GM18511 (cell line): ENCODE results near the gene FOXO3.
A peak's percentile ranks its signal among the peaks of the same experiment; 100 is the strongest.

ENCODE experiments used
- ATAC-seq: cut with Tn5 transposase; IDR thresholded peaks from one replicate; pipeline ENCODE4 v1.9.1; 2021; ENCODE audit warnings: mild to moderate bottlenecking, moderate library complexity; ENCODE audit not compliant: unreplicated experiment

The FOXO3 gene

DNA sequence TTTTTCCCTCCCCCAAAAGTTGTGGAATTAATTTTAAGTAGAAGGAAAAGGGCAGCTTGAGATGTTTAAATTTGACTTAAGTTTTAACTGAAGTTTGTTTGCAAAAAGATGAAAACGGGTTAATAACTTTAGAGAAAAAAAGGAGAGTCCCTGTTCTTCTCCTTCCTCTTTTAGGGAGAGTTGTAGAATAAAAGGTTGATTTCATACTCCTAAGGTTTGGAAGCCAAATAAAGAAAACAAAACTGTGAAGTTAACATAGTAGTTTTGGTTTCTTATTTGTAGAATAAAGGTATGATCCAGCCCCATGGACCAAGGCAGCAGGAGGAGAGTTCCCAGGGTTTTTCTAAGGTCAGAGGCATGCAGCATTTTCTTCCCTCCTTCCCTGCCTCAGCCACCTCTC is 33.4 kb downstream of the FOXO3 start:
- no peak for ATAC-seq

DNA sequence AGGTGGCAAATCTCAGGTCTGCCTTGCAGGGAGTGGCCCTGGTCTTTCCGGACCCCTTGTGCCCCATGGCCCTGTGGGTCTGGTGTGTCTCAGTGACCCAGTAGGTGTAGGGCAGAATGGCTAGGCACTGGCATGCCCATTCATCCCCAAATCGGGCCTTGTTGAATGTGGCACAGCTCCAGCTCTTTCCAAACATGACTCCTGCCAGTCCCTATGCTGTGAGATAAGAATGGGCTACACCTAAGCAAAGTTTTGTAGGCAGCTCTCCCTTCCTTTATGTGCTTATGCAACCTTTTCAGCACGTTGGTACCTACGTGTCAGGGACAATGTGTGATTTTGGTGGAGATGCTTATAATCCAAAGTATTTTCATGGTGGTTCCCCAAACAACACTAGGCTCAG is 33.9 kb downstream of the FOXO3 start:
- ATAC-seq = no peak

DNA sequence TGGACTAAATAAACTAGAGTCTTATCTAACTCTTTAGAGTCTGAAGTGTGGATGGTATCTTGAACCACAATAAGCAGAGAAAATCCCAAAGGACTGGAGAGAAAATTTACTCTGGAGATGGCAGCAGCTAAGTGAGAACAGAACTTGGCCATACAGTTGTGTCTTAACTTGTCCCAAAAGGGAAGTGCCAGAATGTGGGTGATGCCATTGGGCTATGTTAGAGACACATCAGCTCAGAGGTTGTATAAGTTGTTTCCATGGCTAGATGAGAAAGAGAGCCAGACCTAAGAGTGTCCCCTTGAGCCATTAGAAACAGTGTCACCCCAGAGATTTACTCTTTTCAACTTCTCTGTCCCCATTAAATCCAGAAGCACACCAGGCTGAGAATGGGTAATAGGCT is 36.2 kb downstream of the FOXO3 start:
- ATAC-seq = no peak

DNA sequence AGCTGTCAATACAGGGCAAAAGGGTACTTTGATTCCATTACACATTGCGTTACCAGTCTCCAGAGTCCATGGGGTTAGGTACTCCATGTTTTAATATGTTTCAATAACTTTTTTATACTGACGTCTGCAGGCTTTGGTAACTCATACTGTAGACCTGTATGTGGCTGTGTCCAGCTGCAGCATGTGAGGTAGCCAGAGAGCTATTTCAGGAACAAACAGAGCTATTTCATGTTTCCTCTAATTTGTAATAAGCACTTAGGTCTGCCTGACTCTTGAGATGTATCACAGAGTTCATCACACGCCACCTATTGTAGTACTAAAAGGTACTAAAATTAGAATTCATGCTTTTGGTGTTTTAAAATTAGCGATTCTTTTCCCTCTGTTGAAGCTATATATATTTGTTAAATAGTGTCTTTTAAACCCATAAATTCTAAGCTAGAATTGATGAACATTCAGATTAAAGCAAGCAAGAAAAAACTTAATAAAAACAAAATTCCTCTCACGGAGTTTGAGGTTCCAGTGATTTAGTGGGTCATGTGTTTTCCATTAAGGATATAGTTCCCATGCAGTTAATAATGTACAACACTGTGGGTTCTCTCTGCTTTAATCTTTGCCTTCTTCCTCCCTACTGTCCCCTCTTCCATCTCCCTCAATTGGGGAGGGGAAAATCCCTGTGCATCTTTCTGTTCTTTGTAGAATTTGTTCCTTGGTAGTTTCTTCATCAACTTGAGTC is 37.0 kb downstream of the FOXO3 start:
- ATAC-seq = no peak

DNA sequence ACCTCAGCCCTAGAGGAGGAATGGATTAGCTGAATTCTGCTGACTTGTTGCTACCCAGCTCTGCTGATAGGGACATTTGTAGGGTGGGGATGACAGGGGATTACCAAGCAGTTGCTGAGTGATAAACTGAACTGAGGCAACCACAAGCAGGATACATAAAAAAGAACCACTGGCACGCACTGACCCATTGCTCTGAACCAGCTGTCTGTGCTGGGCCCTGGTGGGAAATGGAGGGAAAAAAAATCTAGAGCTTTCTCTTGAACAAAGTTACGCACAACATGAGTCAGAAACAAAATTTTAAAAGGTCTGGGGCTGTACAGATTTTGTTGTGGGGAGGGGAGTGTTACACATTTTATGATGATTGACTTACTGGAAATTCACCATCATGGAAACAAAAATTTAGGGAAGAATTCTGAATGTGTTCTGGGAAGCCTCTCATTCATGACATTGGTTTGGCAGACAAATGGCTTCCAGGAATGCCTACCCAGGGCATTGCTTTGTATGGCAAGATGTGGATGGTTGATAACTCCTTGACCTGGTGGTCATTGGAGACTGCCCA is 37.7 kb downstream of the FOXO3 start:
- peak; percentile 93 for ATAC-seq

DNA sequence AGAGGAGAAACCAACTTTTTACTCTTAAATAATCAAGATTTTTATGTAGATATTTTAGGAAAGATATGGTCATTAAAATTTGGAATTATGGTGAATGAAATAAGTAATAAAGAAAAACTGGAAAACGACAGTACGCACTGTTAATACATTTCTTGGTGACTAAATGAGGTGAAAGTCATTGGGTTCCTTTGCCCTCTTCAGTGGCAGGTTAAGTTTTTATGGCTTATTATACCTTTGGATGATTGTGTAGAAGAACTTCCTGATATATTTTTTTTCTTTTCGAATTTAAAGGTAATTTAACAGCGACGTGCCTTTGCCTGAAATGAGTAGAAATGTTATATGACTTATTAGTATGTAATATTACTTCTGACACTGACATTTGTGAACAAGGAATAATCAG is 43.4 kb downstream of the FOXO3 start:
- no peak for ATAC-seq

DNA sequence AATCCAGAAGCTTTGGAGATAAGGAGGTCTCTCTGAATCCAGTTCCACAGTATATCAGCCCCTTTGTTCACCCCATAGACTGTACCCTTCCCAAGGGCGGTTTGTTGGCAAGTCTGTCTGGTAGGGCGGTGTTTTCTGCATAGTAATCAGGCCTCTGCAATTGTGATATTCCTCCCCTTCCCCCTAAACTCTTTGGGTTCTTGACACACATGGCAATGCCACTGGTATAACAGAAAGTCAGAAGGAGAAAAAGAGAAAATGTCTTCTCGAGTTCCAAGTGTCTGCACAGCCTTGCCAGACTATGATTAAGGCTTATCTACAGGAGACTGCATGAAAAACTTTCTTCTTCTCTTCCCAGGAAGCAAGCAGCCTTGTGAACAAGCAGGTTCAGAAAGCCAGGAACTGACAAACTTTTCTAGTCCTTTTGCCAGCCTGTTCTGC is 45.6 kb downstream of the FOXO3 start:
- no peak for ATAC-seq

DNA sequence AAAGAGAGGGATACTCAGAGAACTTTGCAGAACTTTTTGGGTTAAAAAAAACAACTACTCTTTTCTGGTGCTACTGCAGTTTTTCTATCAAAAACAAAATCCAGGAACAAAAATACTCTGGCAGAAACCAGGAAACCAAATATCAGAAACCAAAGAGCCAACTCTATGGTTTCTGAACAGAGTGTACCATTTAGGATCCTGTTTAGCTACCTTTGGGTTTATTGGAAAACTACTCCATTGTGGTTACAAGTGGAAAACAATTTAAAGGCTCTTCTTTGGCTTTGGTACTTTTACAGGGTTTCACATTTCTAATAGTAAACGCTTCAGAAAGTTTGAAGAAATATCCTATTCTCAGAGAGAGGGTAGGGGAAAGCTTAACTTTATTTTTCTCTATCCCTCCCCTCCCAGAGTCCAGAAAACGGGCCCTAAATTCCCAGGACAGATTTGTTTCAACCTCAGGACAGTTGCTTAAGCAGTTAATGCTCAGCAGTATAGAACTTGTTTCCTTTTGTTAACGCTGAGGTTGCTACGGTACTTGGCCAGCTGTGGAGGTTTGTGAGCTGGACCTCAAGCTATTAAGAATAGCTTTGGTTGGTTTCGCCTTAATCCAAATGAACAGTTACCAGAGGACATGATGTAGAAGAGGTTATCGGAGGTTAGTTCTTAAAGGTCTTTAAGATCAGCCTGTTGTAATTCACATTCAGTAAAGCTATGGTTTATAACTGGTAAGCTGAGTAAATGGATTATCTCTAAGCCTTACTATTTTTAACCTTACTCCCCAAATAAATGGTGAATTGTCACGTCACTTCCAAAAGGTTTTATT is 47.9 kb downstream of the FOXO3 start:
- no peak for ATAC-seq

DNA sequence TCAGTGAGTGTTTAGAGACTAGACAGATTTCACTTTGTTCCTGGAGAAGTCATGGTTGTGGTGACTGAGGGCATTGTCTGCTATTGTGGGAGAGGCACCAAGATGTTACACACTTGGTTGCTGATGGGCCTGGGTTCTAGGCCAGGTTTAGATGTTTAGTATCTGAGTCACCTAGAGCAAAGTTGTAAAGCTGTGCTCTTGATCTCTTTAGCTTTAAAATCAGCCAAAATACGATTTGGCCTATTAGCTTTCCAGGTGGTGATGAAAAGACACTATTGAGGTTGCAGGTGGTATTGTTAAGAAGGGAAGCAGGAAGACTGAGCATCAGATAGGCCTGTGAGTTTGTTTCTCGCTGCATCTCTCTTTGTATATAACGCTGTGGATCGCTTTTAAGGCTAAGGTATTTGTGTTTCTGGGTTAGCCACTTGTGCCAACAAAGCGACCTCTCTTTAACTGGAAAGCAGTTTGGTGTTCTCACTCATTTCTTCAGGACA is 48.6 kb downstream of the FOXO3 start:
- no peak for ATAC-seq

DNA sequence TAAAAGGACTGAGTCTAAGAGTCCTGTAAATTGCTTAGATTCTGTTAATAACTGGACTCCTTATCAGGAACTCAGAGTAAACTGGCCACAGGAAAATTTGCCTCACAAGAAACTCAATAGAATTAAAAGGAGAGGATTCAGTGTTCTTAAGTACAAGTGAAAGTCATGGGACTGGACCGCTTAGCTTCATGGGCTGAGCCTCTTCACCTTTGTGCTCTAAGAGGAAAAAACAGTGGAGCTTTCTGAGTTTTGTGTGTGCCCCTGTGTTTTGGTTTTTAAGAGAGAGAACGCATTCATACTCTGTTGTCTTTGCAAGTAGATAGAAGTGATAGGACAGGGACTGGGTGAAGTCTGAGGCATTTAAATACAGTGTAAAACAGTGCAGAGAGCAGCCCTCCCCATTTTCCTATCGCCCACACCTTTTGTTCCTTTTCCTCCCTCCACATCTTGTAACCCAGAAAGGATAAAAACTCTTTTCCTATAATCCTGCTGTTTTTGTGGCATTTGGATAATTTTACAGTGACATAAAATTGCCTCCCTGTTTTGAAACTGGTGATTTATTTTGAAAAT is 49.6 kb downstream of the FOXO3 start:
- ATAC-seq = no peak

DNA sequence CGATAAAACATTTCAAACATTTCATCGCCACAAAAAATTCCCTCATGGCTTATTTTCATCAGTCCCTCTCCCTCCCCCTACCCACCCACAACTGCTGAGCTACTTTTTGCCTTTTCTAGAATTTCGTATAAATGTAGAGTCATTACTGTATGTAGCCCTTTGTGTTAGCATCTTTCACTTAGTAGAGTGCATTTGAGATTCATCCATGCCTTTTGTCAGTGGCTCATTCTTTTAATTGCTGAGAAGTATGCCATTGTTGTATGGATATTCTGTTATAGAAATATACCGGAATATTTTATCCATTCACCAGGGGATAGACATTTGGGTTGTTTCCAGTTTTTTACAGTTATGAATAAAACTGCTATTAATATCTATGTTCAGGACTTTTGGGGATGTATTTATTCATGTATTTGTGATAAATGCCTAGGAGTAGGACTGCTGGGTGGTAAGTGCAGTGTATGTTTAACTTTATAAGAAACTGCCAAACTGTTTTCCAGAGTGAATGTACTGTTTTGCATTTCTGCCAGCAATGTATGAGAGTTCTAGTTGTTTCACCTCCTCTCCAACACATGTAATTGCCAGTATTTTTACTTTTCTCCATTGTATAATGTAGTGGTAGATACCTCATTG is 50.4 kb downstream of the FOXO3 start:
- no peak for ATAC-seq

DNA sequence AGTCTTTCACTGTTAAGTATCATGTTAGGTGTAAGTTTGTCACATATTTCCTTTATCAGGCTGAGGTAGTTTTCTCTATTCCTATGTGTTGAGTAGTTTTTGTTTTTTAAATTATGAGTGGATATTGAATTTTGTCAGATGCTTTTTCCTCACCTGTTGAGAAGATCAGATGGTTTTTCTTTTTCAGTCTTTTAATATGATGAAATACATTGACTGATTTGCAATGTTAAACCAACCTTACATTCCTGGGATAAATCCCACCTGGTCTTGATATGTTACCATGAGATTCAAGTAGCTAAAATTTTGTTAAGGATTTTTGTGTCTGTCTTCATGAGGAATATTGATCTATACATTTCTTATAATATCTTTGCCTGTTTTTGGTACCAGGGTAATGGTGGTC is 52.1 kb downstream of the FOXO3 start:
- no peak for ATAC-seq

DNA sequence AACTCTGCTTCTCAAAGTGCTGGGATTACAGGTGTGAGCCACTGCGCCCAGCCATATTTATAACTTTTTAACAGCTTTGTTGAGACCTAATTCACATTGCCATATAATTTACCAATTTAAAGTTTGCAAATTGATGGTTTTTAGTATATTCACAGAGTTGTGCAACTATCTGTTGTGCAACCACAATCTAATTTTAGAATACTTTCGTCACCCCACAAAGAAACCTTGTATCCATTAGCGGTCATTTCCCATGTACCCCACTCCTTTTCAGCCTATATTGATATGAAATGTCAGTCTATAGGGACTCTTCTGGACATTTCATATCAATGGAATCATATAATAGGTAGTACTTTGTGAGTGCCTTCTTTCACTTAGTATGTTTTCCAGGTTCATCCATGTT is 55.8 kb downstream of the FOXO3 start:
- ATAC-seq = no peak

DNA sequence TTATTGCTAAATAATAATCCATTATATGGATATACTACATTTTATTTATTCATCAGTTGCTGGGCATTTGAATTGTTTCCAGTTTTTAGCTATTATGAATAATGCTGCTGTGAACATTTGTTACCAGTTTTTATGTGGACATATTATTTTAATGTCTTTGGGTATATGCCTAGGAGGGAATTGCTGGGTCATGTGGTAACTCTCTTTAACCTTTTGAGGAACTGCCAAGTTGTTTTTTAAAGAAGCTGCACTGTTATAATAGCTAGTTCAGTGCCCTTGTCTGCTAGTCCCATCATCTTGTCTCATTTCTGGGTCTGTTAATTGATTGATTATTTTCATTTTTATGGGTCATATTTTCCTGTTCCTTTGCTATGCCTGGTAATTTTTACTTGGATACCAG is 56.3 kb downstream of the FOXO3 start:
- ATAC-seq = no peak

DNA sequence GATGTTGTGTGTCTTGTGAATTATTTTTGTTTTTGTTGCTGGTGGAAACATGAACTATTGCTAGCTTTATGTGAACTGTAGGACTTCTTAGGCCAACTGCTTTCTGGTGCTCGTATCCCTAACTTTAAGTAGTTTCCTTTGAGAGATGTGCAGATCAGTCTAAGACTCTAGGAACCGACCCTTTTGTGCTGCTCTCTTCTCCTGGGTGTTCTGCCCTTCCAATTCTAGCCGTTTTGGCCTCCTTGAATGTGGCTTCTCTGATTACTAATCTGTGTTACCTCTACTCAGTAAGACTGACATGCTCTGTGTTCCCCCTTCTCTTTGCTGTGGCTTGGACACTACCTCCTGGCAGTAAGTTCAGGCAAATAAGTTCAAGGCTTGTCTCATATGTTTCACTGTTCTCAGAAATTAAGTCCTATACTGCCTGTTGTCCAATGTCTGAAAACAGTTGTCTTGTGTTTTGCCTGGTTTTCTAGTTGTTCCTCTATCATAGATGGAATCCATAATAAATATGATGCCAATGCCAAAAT is 58.0 kb downstream of the FOXO3 start:
- ATAC-seq = no peak

DNA sequence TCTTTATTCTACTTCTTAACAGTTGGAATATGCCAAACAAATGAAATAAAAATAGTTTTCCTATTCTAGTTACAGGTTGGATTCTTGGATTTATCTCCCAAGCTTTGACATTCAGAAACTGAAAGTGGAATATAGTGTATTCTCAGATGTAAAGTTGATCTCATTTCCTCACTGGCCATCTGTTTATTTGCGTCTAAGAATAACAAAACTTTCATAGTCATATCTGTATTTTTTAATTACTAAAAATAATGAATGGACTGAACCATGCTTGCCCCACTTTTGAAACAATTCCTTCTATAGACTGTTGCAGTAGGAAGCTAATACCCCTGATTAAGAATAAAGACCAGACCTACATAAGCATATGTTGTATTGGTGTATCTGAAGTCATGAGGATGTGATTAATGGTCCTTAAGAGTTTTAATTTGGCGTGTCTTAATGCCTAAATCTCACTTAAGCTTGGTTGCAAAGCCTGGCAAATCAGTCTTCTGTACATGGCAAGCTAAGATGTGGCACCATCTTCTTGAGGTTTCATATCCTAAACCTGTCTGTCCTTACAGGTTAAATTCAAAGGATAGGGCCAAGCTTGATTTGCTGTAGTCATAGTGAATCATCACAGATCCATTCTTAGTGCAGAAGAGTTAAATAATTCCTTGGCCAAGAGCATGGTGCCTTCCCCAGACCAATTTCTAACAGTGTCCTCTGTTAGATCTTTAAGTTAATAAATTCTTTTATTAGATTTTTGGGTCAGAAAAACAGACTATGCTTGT is 58.9 kb downstream of the FOXO3 start:
- ATAC-seq = no peak

DNA sequence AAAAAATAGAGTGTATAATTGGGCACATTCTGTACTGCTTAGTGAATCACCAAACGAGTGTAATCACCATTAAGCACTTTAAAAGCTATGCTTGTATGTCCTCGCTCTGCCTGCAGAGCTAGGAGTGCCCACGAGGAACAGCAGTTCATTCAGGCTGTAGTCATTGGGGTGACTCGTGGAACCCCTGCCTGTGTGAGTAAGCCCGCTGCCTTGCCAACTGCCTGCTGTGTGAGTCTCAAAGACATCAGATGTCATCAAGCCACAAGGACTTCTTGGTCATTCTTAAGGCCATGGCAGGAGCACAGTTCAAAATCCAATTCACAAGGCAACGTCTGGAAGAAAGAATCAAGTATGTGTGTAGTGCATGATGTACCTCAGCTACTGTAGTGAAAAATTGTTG is 60.4 kb downstream of the FOXO3 start:
- ATAC-seq = no peak

DNA sequence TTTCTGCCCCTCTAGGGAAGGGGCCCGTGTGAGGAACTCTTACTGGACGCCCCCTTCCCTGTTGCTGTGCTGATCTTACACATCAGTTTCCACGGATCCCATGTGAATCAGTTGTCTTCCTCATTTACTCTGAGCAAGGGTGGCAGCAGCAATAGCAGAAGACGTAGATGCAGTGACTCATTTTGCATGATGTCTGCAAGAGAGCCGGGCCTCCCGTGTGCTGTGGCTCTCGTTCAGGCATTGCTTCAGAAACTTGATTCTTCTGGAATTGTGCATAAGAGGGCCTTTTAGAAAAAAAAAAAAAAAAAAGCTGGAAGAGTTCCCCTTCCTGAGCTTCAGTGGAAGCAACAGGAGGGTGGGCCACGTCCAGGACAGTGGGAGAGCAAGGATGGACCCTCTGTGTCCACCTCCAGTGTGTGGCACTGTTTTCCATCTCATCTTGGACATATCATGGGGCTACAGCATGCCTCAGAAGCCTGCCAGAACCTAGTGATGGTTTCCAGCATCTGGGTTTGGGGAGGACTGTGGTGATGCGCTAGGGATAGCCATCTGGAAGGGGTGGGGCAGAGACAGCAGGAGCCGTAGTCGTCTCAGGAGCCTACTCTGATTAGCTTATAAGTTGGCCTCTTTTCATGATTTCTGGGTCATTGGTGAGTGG is 62.1 kb downstream of the FOXO3 start:
- no peak for ATAC-seq

DNA sequence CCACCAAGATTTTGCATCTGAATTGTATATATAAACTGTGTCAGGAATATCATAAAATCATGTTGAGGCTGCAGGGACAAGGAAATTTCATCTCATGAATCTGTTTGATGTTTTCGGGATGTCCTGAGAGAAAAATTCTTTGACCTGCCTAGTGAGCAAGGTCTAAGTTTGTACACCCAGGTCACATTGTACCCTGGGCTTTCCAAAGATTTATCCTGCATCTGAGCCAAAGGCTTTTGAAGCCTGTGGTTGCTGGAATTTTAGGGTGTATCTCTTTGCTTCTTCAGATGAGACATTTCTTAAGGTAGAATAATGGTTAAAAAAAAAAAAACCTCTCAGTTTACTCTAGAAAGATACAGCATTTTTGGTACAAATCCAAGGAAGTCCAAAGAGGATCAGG is 63.3 kb downstream of the FOXO3 start:
- no peak for ATAC-seq

DNA sequence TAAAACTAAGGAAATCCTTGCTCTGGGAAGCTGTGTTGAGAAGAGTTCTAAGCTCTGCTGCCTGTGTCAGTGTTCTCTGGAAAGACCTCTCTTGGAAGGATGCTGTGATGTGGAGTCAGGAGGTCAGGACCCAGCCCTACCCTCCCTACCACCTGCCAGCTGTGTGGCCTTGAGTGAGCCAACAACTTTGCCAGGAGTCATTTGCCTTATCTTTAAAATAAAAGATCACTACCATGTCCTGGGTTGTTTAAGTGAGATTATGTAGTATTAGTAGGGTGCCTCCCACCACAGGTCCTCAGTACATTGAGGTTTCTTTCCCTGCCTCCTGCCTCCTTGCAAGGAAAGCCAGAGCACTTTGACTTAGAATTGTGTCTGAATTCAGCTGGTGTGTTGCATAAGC is 64.9 kb downstream of the FOXO3 start:
- no peak for ATAC-seq
